Brain microvascular endothelial cell (primary cell): ENCODE data around the gene ROBO1.

Experiments used
- DNase-seq: peaks from one replicate; pipeline ENCODE4 v3.0.0-alpha.2; 2020
- H3K27ac ChIP-seq: fragments of 250-450 bp; sonication (Bioruptor Pico); 2 replicates; pipeline ENCODE4 v1.5.1; 2020; ENCODE audit warnings: mild to moderate bottlenecking, moderate library complexity
- H3K27me3 ChIP-seq: fragments of 250-450 bp; sonication (Bioruptor Pico); replicated peaks from 2 replicates; pipeline ENCODE4 v1.5.1; 2020; ENCODE audit warnings: mild to moderate bottlenecking
- H3K36me3 ChIP-seq: fragments of 250-450 bp; sonication (Bioruptor Pico); replicated peaks from 2 replicates; pipeline ENCODE4 v1.5.1; 2020; ENCODE audit warnings: mild to moderate bottlenecking
- H3K4me3 ChIP-seq: 2 replicates; pipeline ENCODE4 v1.5.1; 2011; ENCODE audit warnings: low read depth, mild to moderate bottlenecking, control low read depth, low read length, moderate library complexity
- in situ Hi-C: cut with HindIII; loops from 2 replicates; pipeline ENCODE4 v1.10.0; 2017; ENCODE audit warnings: low sequenced_read_pairs, low pct_ligation_motif_present
- TF ChIP-seq, protein P1 (sequence below): IDR thresholded peaks from 2 replicates; pipeline ENCODE4 v1.5.1; 2011; ENCODE audit warnings: low read depth, mild to moderate bottlenecking, moderate library complexity, low read length, control low read depth, inconsistent platforms; ENCODE audit errors: missing control alignments

Gene ROBO1

GRCh38 chr3:78642226-78643035 is 1125.4 kb downstream of the ROBO1 start:
- no peaks in the 10 kb centered on the region for H3K36me3 ChIP-seq
- TF ChIP-seq, protein P1, sequence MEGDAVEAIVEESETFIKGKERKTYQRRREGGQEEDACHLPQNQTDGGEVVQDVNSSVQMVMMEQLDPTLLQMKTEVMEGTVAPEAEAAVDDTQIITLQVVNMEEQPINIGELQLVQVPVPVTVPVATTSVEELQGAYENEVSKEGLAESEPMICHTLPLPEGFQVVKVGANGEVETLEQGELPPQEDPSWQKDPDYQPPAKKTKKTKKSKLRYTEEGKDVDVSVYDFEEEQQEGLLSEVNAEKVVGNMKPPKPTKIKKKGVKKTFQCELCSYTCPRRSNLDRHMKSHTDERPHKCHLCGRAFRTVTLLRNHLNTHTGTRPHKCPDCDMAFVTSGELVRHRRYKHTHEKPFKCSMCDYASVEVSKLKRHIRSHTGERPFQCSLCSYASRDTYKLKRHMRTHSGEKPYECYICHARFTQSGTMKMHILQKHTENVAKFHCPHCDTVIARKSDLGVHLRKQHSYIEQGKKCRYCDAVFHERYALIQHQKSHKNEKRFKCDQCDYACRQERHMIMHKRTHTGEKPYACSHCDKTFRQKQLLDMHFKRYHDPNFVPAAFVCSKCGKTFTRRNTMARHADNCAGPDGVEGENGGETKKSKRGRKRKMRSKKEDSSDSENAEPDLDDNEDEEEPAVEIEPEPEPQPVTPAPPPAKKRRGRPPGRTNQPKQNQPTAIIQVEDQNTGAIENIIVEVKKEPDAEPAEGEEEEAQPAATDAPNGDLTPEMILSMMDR: no peak
- H3K4me3 ChIP-seq: no peak overlapping the region
- H3K27ac ChIP-seq: no peak overlapping the region
- H3K27me3 ChIP-seq: no peaks in the 10 kb centered on the region
- in situ Hi-C loops: no loop called here
- no peak for DNase-seq

- no peak overlapping the region for H3K4me3 ChIP-seq
- DNase-seq: no peak
- H3K36me3 ChIP-seq: no peaks in the 10 kb centered on the region
- TF ChIP-seq, protein P1: no peak
- H3K27me3 ChIP-seq: no peaks in the 10 kb centered on the region
- in situ Hi-C loops: no loop called here
- H3K27ac ChIP-seq: no peak overlapping the region
These were observed 1126.1 kb downstream of the ROBO1 start for GRCh38 chr3:78641703-78642102.

DNA sequence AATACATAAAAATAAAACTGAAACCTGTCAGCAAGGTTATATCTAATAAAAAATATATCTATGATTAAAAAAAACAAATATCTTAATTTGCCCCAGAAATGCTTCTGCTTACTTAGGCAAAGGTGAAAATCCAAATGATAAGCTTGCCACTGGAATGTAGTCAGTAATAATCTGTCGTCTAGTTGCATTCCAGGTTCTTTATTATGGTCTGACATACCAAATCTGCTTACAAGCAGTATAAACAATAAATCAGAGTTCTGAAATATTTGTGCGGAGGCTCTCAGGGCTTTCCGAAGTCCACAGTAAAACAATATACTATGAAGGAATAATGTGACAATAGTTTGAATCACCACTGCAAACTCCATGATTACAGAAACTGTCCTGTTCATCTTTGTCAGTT is 1133.5 kb downstream of the ROBO1 start:
- no peak overlapping the region for H3K4me3 ChIP-seq
- in situ Hi-C loops: no loop called here
- H3K36me3 ChIP-seq: peaks cover 2% of the 10 kb centered on the region
- TF ChIP-seq, protein P1: no peak
- no peak overlapping the region for H3K27ac ChIP-seq
- no peak for DNase-seq
- H3K27me3 ChIP-seq: no peaks in the 10 kb centered on the region

DNA sequence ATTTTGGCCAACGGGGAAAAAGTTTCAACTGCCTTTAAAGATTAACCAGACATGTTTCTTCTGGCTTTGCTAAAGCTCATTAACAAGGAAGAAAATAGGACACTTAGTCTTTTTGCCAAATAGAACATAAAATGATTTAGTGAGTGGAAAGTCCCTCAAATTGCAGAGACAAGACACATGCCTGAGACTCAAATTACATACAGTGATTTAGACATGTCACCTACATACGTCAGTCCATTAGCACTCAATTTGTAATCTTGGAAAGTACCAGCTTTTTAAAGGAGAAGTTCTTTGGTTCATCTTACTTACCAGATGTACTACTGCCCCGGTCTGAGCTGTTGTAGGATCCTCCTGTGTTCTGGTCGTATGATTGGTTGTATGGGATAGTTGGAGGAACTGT is 1134.2 kb downstream of the ROBO1 start:
- no peak overlapping the region for H3K4me3 ChIP-seq
- in situ Hi-C loops: no loop called here
- no peaks in the 10 kb centered on the region for H3K27me3 ChIP-seq
- TF ChIP-seq, protein P1: no peak
- H3K36me3 ChIP-seq: peaks cover 2% of the 10 kb centered on the region
- H3K27ac ChIP-seq: no peak overlapping the region
- DNase-seq: no peak

GRCh38 chr3:78632925-78633553 is 1134.8 kb downstream of the ROBO1 start:
- Histone ChIP-seq H3K27ac (no peak overlapping the region), H3K36me3 (peaks cover 2% of the 10 kb centered on the region), H3K27me3 (no peaks in the 10 kb centered on the region), H3K4me3 (no peak overlapping the region)
- DNase-seq: no peak
- in situ Hi-C loops: no loop called here
- TF ChIP-seq, protein P1: no peak
